CD4-positive, alpha-beta T cell (primary cell): ENCODE data around the gene ANKS1B. TPM values are rescaled to one million over a fixed set of nuclear protein-coding genes. Genes with fewer than 3 reads are reported as not detected.
"Not testable (repeated sequence)": the region's sequence is repeated elsewhere in the genome, so short reads cannot be mapped to it uniquely, and the experiment has no call there.

ENCODE experiments used
- ATAC-seq: fragments of 200-7000 bp; cut with Tn5 transposase; one replicate; pipeline ENCODE4 v1.10.0; 2022; ENCODE audit warnings: mild to moderate bottlenecking; ENCODE audit not compliant: poor library complexity
- CTCF ChIA-PET: fragments of 350-600 bp; sonication (Branson Sonifier 250); formaldehyde crosslinking; loops from one replicate; lab custom pipeline; 2021; ENCODE audit warnings: antibody characterized with exemption, inconsistent platforms; lab: Charles Lee
- POLR2A ChIA-PET: fragments of 350-600 bp; sonication (Branson Sonifier 250); formaldehyde crosslinking; loops from one replicate; lab custom pipeline; 2021; ENCODE audit warnings: antibody characterized with exemption, inconsistent platforms; lab: Charles Lee
- DNase-seq, 14 experiments: peaks; one replicate each; pipeline ENCODE4 v3.0.0-alpha.2; 2013 to 2020; ENCODE audit warnings: mixed read lengths in 2 of 14
- H3K27ac ChIP-seq, 2 donors: one replicate each; pipeline versions ENCODE4 v1.5.1 to v1.7.0; 2013; ENCODE audit warnings: low read length in 2 of 2, low read depth in 1 of 2, mild to moderate bottlenecking in 1 of 2
- H3K27me3 ChIP-seq, 2 experiments: 1 replicate in 1 of 2; 2 replicates in 1 of 2; pipeline versions ENCODE4 v1.6.1 to v1.7.0; 2013; ENCODE audit warnings: low read length in 2 of 2, control low read depth in 1 of 2, mild to moderate bottlenecking in 1 of 2, moderate library complexity in 1 of 2; ENCODE audit not compliant: insufficient read depth in 2 of 2, control insufficient read depth in 1 of 2
- H3K36me3 ChIP-seq: one replicate; pipeline ENCODE4 v1.6.1; 2013; ENCODE audit warnings: low read length, control low read depth; ENCODE audit not compliant: insufficient read depth
- H3K4me1 ChIP-seq: one replicate; pipeline ENCODE4 v1.6.1; 2013; ENCODE audit warnings: low read length, control low read depth; ENCODE audit not compliant: insufficient read depth
- H3K4me3 ChIP-seq: one replicate; pipeline ENCODE4 v1.5.1; 2013; ENCODE audit warnings: mild to moderate bottlenecking, low read length, moderate library complexity
- H3K9me3 ChIP-seq, 2 experiments: 1 replicate in 1 of 2; 2 replicates in 1 of 2; pipeline versions ENCODE4 v1.6.1 to v1.7.0; 2013; ENCODE audit warnings: low read length in 2 of 2, mild to moderate bottlenecking in 2 of 2, control low read depth in 1 of 2, moderate library complexity in 1 of 2; ENCODE audit not compliant: control insufficient read depth in 1 of 2, insufficient read depth in 1 of 2
- H3K27ac Mint-ChIP-seq: one replicate; pipeline ENCODE4 v1.8.0; 2020; ENCODE audit warnings: mixed read lengths
- H3K27me3 Mint-ChIP-seq: one replicate; pipeline ENCODE4 v1.8.0; 2021; ENCODE audit warnings: mixed read lengths
- H3K36me3 Mint-ChIP-seq: one replicate; pipeline ENCODE4 v1.8.0; 2021; ENCODE audit warnings: low read depth, mixed read lengths
- H3K4me1 Mint-ChIP-seq: one replicate; pipeline ENCODE4 v1.8.0; 2021; ENCODE audit warnings: low read depth, mixed read lengths
- H3K4me3 Mint-ChIP-seq: one replicate; pipeline ENCODE4 v1.8.0; 2020; ENCODE audit warnings: mild to moderate bottlenecking, mixed read lengths
- H3K9me3 Mint-ChIP-seq: one replicate; pipeline ENCODE4 v1.8.0; 2020; ENCODE audit warnings: mixed read lengths
- intact Hi-C, 2 experiments: fragments of 100-400 bp; cut with DNase I in 1 of 2; cut with micrococcal nuclease in 1 of 2; formaldehyde crosslinking; loops; one replicate each; pipeline versions ENCODE4 v1.15.1 to v1.9.0; 2023 to 2025; cut with DNase I, micrococcal nuclease
- total RNA-seq, 174 experiments: library from RNA in 2 of 174; stranded (reverse) in 2 of 174; gene quantifications; one replicate each; pipeline ENCODE4 v1.2.3 and lab custom pipeline; 2021 to 2026
- TF ChIP-seq, protein P1 (sequence below): fragments of 200-600 bp; IDR thresholded peaks from one replicate; pipeline ENCODE4 v1.8.0; 2022; ENCODE audit warnings: antibody characterized with exemption, mild to moderate bottlenecking

The ANKS1B gene
- total RNA-seq, 2 experiments from 2014 or later: 0.16 to 1.1 TPM

DNA sequence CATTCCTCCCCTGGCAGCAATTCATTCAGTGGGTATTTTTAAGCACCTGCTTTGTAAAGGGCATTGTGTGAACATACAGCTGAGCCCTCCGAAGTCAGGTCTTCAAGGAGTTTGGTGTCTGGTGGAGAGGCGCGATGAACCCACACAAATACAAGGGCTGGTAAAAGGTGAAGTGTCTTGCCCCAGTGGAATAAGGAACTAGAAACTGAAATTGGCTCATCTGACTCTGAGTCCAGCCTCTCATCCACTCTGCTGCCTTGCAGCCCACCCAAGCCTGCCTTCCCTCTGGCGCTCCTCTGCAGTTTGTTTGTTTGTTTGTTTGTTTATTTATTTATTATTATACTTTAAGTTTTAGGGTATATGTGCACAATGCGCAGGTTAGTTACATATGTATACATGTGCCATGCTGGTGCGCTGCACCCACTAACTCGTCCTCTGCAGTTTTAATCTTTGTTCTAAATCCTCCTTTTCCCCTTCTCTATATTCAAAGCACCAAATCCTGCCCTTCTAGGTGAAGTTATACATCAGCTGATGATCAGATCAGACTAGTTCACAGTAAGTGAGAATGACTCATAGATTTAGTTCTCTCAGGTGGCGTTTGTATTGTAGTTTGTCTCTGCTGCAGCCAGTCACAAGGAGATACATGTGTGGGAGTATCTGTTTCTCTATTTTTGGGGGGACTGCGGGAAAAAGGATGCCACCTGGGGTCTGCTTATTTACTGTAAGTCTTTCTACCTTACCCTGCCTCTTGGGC, 945.2 kb downstream of the ANKS1B start:
- H3K36me3 Mint-ChIP-seq: no peaks in the 10 kb centered on the region
- no peak for ATAC-seq
- intact Hi-C loops: loop anchor here in 1 of 2 experiments (10.0 kb wide), 1 partner anchor 1515 kb away; no protein-coding TSS in a partner anchor
- H3K27me3 Mint-ChIP-seq: peaks cover 14% of the 10 kb centered on the region
- no peaks in the 10 kb centered on the region for H3K9me3 Mint-ChIP-seq
- no peak overlapping the region for H3K27ac Mint-ChIP-seq
- POLR2A ChIA-PET: no interaction called here
- H3K4me1 ChIP-seq: no peaks in the 10 kb centered on the region
- no peak overlapping the region for H3K27ac ChIP-seq
- no peaks in the 10 kb centered on the region for H3K27me3 ChIP-seq
- no peaks in the 10 kb centered on the region for H3K9me3 ChIP-seq
- no peaks in the 10 kb centered on the region for H3K36me3 ChIP-seq
- CTCF ChIA-PET: no interaction called here
- no peak overlapping the region for H3K4me3 ChIP-seq
- H3K4me1 Mint-ChIP-seq: no peaks in the 10 kb centered on the region
- no peak overlapping the region for H3K4me3 Mint-ChIP-seq
- TF ChIP-seq, protein P1, sequence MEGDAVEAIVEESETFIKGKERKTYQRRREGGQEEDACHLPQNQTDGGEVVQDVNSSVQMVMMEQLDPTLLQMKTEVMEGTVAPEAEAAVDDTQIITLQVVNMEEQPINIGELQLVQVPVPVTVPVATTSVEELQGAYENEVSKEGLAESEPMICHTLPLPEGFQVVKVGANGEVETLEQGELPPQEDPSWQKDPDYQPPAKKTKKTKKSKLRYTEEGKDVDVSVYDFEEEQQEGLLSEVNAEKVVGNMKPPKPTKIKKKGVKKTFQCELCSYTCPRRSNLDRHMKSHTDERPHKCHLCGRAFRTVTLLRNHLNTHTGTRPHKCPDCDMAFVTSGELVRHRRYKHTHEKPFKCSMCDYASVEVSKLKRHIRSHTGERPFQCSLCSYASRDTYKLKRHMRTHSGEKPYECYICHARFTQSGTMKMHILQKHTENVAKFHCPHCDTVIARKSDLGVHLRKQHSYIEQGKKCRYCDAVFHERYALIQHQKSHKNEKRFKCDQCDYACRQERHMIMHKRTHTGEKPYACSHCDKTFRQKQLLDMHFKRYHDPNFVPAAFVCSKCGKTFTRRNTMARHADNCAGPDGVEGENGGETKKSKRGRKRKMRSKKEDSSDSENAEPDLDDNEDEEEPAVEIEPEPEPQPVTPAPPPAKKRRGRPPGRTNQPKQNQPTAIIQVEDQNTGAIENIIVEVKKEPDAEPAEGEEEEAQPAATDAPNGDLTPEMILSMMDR: no peak
- DNase-seq: no peak

DNA sequence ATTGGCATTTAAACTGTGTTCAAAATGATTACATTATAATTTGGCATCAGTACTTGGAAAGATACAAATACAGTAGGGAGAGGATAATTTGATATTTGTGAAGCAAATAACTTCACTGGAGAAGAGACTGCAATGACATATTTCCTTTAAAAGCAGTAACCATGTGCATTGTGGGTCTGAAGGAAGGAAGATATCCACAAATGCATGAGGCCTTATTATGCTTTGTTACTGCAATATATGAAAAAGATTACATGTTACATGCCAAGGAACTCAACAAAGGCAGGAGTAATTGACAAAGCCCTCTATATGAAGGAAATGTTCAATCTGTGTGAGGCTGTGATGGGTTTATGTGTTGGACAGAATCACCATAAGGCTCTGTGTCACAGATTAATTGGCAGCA, 948.2 kb downstream of the ANKS1B start:
- Histone ChIP-seq H3K27ac (no peak overlapping the region), H3K36me3 (no peaks in the 10 kb centered on the region), H3K4me1 (no peaks in the 10 kb centered on the region), H3K27me3 (no peaks in the 10 kb centered on the region), H3K4me3 (no peak overlapping the region), H3K9me3 (no peaks in the 10 kb centered on the region)
- Mint-ChIP-seq H3K4me3 (no peak overlapping the region), H3K4me1 (no peaks in the 10 kb centered on the region), H3K36me3 (no peaks in the 10 kb centered on the region), H3K27ac (no peak overlapping the region), H3K27me3 (peaks cover 5% of the 10 kb centered on the region), H3K9me3 (no peaks in the 10 kb centered on the region)
- DNase-seq (no peak), ATAC-seq (no peak)
- ChIA-PET POLR2A (no interaction called here), CTCF (no interaction called here)
- TF ChIP-seq, protein P1: no peak
- intact Hi-C loops: no loop called here

DNA sequence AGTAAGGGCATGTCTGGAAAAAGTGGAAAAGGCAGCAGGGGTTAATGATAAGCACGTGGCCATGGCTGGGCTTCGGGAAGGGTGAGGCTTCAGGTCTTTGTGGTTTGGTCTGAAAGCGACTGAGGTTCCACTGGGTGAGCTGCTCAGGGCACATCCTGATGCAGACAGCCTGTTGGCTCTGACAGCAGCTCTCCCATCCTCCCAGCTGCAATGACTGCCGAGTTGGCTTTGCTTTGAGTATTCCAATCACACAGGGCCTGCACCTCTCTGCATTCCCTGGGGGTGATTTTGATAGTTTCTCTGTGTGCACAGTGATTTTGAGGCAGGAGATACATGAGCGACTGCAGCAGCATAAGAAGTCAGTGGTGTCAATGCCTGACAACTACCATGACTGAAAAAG, 948.9 kb downstream of the ANKS1B start:
- no peaks in the 10 kb centered on the region for H3K4me1 ChIP-seq
- no peaks in the 10 kb centered on the region for H3K4me1 Mint-ChIP-seq
- no peaks in the 10 kb centered on the region for H3K27me3 ChIP-seq
- H3K27ac Mint-ChIP-seq: no peak overlapping the region
- H3K9me3 ChIP-seq: no peaks in the 10 kb centered on the region
- H3K27ac ChIP-seq: no peak overlapping the region
- no peaks in the 10 kb centered on the region for H3K36me3 ChIP-seq
- H3K4me3 ChIP-seq: no peak overlapping the region
- TF ChIP-seq, protein P1: no peak
- ChIA-PET CTCF (no interaction called here), POLR2A (no interaction called here)
- intact Hi-C loops: no loop called here
- no peak for DNase-seq
- H3K9me3 Mint-ChIP-seq: no peaks in the 10 kb centered on the region
- H3K27me3 Mint-ChIP-seq: peaks cover 5% of the 10 kb centered on the region
- no peaks in the 10 kb centered on the region for H3K36me3 Mint-ChIP-seq
- ATAC-seq: no peak
- no peak overlapping the region for H3K4me3 Mint-ChIP-seq

- H3K4me1 Mint-ChIP-seq, H3K4me1 ChIP-seq, ATAC-seq, H3K9me3 Mint-ChIP-seq, H3K4me3 Mint-ChIP-seq, intact Hi-C loops, H3K27ac ChIP-seq, H3K4me3 ChIP-seq, DNase-seq, H3K36me3 Mint-ChIP-seq, H3K36me3 ChIP-seq, H3K27me3 ChIP-seq, POLR2A ChIA-PET, H3K27ac Mint-ChIP-seq, H3K9me3 ChIP-seq: not testable (repeated sequence)
- CTCF ChIA-PET: interaction anchor here (1.2 kb wide), 1 partner anchor 17 kb away, joined by 4 read pairs; no protein-coding TSS in a partner anchor
- peaks cover 10% of the 10 kb centered on the region for H3K27me3 Mint-ChIP-seq
Observed at GRCh38 chr12:99034201-99034600, 950.5 kb downstream of the ANKS1B start.
